HG03457 (cell line): ENCODE results near the gene TMCO4.

Experiments used
- ATAC-seq: cut with Tn5 transposase; IDR thresholded peaks from one replicate; pipeline ENCODE4 v1.9.1; 2021; ENCODE audit warnings: moderate number of reproducible peaks; ENCODE audit not compliant: unreplicated experiment

Gene TMCO4

DNA sequence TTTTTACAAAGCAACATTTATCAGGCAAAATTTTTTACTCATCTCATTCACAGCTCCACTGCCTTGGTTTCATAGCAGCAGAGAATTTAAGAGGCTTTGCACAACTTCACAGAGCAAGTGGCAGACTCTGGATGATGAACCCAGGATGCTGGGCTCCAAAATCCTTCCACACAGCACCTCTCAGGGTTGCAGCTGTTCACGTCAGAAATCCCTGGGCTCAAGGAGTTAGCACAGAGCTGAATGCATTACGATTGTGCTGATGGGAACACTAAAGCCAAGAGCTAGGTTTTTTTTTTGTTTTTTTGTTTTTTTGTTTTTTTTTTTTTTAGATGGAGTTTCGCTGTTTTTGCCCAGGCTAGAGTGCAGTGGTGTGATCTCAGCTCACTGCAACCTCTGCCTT, 137.4 kb downstream of the TMCO4 start:
- ATAC-seq: no peak

DNA sequence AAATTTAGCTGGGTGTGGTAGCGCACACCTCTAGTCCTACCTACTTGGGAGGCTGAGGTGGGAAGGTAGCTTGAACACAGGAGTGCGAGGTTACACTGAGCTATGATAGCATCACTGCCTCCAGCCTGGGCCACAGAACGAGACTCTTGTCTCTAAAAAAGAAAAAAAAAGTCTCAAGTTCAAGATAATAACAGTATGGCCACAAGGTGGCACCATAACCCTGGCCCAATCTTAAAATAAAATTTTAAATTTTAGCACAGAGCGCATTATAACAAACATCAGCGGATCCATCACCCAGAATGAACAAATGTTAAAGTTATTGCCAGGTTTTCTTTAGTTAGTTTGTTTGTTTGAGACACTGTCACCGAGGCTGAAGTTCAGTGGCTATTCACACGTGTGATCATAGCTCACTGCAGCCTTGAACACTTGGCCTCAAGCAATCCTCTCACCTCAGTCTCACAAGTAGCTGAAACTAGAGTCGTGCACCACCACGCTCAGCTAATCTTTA, 137.9 kb downstream of the TMCO4 start:
- no peak for ATAC-seq

DNA sequence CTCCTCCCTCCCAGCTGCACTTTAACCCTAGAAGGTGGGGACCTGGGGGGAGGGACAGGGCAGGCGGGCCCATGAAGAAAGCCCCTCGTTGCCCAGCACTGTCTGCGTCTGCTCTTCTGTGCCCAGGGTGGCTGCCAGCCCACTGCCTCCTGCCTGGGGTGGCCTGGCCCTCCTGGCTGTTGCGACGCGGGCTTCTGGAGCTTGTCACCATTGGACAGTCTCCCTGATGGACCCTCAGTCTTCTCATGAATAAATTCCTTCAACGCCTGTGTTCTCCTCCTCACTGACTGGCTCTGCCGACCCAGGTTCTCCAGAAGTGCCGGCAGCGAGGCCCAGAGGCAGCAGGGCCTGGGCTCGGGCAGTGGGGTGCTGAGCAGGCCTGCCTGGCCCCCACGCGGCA, 141.5 kb downstream of the TMCO4 start:
- no peak for ATAC-seq

DNA sequence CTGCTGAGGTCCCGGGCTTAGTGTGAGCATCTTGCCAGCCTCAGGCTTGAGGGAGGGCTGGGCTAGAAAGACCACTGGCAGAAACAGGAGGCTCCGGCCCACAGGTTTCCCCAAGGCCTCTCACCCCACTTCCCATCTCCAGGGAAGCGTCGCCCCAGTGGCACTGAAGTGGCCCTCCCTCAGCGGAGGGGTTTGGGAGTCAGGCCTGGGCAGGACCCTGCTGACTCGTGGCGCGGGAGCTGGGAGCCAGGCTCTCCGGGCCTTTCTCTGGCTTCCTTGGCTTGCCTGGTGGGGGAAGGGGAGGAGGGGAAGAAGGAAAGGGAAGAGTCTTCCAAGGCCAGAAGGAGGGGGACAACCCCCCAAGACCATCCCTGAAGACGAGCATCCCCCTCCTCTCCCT, 142.2 kb downstream of the TMCO4 start:
- no peak for ATAC-seq

DNA sequence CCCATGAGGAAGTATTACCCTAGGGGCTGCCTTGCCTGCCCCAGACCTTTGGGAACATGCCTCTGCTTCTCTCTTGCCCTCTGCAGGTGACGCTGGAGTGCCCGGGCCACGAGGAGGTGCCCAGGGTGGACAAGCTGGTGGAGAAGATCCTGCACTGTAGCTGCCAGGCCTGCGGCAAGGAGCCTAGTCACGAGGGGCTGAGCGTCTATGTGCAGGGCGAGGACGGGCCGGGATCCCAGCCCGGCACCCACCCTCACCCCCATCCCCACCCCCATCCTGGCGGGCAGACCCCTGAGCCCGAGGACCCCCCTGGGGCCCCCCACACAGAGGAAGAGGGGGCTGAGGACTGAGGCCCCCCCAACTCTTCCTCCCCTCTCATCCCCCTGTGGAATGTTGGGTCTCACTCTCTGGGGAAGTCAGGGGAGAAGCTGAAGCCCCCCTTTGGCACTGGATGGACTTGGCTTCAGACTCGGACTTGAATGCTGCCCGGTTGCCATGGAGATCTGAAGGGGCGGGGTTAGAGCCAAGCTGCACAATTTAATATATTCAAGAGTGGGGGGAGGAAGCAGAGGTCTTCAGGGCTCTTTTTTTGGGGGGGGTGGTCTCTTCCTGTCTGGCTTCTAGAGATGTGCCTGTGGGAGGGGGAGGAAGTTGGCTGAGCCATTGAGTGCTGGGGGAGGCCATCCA, 142.8 kb downstream of the TMCO4 start:
- ATAC-seq: no peak

DNA sequence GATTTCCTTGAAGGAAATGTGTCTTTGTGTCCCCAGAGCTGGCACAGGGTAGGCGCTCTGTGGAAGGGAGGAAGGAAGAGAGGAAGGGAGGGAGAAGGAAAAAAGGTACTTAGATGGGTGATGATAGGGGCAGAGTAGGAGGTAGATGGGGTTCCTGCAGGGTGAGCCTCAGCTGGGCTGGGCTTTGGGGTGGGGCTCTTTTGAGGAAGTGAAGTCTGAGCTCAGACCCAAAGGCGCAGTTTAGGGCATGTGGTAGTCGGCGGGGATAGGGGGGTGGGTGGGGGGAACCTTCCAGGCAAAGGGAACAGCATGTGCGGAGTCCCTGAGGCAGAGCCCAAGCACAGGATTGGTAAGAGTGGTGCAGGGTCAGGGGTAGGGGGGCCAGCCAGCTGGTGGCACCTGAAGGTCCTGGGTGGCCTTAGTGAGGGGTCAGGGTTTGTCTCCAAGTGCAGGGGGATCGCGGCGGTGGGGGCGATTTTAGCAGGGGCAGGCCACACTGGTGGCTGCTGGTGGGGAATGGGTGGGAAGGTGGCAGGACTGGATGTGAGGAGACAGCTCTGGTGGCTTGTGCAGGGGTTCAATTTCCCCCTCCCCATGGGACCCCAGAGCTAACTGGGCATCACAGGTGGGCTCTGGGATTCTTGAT, 143.5 kb downstream of the TMCO4 start:
- ATAC-seq: no peak

DNA sequence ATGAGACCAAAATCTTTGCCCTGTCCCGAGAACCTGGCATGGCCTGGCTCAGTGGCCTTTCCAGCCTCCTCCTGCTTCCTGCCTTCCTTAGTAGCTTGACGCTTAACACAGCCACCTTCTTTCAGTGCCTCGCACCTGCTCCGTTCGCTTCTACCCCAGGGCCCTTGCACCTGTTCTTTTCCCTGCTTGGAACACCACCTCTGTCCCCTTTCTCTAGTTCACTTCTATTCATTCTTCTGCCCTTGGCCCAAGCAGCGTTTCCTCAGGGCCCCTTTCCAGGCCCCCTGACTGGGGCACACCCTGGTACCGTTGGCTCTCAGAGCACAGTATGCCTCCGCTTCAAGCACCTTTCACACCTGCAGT, 144.0 kb downstream of the TMCO4 start:
- ATAC-seq: no peak

DNA sequence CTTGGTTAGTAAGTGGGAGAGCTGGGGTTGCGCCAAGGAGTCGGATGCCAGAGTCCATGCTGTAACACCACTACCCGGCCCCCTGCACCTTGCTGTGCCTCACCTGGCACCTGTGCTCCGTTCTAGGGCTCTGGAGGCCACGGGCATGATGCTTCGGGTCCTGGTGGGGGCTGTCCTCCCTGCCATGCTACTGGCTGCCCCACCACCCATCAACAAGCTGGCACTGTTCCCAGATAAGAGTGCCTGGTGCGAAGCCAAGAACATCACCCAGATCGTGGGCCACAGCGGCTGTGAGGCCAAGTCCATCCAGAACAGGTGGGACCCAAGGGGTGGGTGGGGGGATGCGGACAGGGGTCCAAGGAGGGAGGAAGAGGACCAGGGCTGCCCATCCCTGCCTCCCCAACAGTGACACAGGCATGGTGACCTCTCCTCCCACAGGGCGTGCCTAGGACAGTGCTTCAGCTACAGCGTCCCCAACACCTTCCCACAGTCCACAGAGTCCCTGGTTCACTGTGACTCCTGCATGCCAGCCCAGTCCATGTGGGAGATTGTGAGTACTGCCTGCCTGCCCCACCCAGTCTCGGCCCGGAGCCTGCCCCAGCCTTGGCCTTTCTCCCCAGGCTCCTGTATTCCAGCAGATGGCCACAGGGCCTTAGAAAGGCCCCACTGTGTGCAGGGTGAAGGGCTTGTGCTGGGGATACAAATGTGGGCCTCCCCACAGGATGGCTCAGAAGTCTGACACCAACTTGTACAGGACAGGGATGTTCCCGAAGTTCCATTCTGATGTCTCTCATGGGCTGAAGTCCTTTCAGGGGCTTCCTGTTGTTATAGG, 144.6 kb downstream of the TMCO4 start:
- no peak for ATAC-seq

DNA sequence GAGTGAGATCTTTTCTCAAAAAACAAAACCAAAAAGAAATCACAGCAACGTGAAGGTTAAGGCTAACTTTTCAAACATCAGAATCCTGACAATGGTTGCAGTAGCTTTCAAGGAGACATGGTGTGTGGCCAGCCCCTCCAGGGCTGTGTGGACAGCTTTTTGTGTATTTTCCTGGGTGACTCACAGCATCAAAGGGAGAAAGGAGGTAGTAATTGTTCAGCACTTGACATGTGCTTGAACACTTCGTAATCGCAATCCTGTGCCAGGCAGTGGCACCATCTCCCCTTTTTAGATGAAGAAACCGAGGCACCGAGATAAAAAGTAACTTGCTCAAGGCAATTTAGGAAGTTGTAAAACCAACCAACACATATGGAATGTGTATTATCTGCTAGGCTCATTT, 145.3 kb downstream of the TMCO4 start:
- ATAC-seq: no peak

DNA sequence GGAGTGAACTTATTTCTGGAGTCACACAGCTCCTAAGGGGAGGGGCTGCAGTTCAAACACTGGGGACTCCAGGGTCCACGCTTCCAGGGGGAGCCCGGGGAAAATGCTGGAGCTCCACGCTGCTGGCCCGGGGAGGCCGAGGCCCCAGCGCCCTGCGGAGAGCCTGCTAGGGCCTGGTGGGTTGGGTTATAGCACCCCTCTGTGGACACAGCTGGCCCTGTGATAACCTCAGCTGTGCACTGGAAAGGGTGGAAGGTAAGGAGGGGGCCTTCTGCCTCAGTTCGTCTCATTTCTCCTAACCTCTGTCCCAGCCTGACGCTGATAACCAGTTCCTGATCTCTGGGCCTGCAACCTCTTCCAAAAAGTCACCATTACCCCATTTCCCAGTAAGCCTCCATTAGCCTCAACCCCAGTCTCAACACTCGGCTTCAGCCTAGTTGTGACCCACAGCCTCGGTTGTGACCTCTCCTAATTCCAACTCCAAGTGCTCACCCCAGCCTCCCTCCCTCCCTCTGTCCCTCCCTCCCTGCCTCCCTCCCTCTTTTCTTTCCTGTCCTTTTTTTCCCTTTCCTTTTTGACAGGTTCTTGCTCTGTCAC, 148.5 kb downstream of the TMCO4 start:
- ATAC-seq: no peak

DNA sequence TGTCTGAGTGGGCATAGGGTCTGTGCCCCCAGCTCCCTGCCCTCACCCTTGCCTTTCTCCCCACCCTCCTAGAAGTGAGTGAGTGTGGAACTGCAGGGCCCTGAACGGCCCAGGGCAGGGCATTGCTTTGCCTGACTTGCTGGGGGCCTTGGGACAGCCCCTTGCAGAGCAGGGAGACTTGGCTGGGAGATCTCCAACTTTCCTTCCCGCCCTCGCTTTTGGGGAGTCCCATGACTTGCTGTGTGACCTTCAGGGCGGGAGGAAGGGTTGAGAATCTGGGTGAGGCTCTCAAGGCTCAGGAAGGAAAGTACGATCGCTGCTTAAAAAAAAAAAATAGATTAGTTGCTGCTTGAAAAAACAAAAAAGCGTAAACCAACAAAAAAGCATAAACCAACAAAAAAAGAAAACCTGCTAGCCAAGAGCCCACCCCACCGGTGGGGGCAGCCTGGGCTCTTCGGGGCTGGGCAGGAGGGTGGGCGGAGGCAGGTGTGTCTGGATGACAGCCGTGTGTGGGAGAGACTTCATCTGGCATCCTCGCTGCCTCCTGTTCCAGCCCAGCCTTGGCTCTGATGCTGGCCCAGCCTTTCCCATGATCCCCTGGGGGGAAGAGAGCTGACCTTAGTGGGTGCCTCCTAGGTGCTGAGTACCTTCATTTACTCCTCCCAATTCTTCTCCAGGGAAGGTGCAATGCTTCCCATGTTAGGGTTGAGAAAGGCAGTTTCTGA, 149.1 kb downstream of the TMCO4 start:
- ATAC-seq: no peak

DNA sequence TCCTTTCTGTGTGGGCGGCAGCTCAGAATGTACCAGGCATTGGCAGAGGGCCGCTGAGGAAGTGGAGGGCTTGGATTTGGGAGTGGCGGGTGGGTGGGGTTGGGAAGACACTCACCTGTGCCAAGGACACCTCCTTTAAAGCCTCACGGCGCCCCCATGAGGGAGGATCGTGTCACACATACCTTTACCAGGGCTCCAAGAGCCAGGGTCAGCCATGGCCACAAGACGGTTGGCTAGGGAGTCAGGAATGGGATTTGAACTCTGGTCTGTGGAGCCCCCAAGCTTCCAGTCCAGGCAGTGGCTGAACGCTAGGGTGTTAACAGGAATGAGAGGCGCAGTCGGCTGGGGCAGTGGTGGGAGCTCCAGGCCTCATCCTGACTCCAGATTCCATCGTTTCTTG, 151.0 kb downstream of the TMCO4 start:
- no peak for ATAC-seq

DNA sequence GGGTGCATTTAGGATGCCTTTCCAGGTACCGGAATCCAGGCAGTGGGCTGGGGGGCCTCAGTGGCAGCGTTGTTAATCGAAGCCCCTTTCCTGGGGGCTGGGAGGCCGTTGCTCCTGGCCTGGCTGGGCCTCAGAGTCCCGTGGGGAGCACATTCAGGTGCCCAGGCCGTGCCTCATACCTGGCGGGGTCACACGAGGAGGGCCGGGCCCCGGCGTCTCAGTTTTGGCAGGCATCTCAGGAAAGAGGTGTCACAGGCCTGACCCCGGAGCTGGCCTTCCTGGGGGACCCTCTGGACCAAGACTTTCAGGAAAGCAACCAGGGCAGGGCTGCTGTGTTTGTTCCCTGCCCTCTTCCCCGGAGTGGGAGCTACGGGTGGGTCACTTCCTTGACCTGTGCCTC, 151.5 kb downstream of the TMCO4 start:
- ATAC-seq: no peak

DNA sequence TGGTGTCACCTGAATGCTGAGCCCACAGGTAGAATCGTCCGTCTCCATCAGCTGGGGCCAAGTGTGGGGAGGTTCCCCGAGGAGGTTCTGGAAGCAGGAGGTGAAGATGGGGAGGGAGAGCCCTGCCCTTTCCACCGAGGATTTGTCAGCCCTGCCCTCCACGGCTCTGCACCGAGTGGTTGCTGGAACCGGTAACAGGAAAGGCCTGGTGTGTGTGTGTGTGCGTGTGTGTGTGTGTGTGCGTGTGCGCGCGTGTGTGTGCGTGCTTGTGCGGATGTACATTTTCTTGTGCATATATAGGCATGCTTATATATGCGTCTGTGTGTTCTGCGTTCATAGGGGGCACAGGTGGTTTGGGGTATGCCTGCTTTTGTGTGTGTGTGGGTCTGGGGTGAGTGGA, 152.1 kb downstream of the TMCO4 start:
- no peak for ATAC-seq

DNA sequence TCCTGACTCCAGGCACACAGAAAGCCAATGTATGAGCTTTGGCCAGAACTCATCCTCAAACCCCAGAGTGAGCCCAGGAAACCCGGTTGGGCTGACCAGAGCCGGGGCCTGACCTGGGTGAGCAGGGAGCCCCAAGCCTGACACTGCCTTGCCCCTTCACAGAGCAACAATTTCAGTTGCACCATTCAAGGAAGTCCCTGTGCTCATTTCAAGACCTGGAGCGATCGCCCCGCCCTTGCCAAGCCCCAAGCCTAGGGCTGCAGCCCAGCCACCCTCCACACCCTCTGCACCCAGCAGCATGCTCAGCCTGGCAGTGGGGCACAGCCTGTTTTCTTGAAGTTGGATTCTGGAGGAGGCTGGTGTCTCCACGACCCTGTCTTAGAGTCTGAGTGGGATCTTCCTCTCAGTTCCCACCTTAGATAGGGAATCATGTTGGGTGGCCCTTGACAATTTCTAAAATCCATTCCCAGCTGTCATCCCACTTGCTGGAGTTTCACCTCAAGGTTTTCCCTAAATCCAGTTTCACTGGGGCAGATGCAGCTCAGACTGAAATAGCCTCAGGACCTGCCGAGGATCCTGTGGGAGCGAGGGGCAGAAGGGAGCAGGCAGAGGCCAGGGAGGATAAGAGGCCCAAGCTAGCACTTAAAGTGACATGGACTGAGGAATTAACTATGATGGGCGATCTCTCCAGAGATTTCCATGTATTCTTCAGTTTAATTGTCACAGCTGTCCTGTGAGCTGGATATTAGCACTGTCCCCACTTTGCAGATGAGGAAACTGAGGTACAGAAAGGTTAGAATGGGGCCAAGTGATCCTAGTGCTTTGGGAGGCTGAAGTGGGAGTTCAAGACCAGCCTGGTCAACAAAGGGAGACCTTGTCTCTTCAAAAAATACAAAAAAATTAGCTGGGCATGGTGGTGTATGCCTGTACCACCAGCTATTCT, 153.1 kb downstream of the TMCO4 start:
- ATAC-seq: no peak

DNA sequence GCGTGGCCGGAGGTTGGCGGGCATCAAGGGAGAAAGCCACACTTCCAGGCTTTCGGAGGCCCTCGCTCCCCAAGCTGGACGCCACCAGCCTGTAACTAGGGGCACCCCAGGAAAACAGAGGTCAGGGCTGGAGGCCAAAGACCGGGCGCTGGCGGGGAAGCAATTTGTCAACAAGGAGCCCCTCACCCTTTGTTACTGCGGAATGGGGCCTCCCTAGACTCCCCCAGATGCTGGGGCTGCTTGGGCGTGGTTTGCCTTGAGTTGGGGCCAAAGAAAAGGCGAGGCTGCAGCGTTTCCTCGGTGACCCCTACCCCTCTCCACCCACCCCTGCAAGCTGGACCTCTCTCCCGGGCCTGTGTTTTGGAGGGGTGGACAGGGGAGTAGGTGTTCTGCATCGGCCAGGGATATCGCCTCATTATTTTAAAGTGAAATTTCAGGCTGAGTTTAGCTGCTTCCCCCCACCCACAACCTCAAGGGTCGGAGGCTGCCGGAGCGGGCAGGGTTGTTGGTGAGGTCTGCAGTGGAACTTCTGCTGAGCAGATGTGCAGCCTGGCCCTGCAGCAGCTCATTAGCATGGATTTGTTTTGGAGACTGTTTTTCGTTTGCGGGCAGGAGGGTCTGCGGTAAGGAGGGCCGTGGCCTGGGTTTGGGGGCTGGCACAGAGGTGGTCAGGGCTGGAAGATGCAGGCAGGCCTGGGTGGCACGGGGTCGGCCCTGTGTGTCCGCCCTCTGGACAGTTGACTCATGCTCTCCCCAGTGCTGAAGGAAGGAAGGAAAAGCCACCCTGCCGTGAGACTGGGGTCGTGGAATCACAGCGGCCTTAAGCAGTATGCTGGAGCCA, 154.1 kb downstream of the TMCO4 start:
- no peak for ATAC-seq

DNA sequence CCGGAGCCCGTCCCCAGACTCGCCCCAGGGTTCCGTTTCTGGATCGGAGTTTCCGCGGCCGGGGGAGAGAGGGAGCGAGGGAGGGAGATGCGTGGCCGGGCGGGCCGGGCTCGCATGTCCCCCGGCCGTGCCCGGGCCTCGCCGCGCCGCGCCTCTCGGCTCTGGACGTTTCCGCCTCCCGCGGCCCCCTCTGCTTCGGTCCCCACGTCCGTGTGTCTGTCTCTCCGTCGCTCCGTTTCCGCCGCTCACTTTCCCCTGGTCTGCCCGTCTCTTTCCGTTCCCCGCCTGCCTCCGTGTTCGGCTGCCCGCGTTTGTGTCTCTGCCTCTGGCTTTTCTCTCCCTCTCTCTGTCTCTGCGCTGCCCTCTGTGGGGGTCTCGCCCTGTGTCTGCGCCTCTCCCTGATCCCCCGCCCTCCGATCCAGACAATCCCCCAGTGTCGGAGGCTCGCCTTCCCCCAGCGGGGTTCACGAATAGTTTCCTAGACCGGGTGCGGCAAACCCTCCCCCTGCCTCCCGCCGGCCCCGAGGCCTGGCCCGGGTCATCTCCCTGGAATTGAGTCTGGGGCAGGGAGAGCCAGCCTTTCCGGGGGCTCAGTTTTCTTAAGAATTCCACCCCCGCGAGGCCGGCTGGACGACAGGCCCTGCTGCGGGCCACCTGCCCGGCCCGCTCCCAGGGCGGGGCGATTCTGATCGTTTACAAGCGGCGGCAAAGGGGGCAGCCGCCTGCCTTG, 154.9 kb downstream of the TMCO4 start:
- no peak for ATAC-seq

DNA sequence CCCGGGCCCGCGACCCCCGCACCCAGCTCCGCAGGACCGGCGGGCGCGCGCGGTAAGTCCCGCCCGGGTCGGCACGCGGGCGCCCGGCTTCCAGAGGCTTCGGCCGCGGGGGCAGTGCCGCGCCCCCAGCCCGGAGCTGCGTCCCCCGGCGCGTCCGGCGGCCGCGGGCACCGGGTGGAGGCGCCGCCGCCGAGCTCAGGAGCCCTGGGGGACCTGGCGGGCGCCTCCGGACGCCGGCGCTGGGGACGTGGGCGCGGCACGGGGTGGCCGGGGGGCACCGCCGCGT, 155.4 kb downstream of the TMCO4 start:
- ATAC-seq: no peak
